ENCODE results near the gene MED15.
"Not testable (repeated sequence)": the region's sequence is repeated elsewhere in the genome, so short reads cannot be mapped to it uniquely, and the experiment has no call there.

Gene MED15

GRCh38 chr22:20484948-20485683, 22.3 kb upstream of the MED15 start:
- DNase-seq, result no peak

GRCh38 chr22:20486229-20486628, 21.2 kb upstream of the MED15 start:
- DNase-seq, result no peak

GRCh38 chr22:20487715-20488114, 19.7 kb upstream of the MED15 start:
- DNase-seq, result no peak

- DNase-seq, result no peak
Observed at GRCh38 chr22:20488946-20489345, 18.5 kb upstream of the MED15 start.

- no peak for DNase-seq
Observed at GRCh38 chr22:20490183-20490940, 17.0 kb upstream of the MED15 start.

- DNase-seq, result no peak
Observed at GRCh38 chr22:20490941-20491307, 16.5 kb upstream of the MED15 start.

GRCh38 chr22:20491346-20491745, 16.1 kb upstream of the MED15 start:
- DNase-seq, result no peak

GRCh38 chr22:20494978-20495860, 12.2 kb upstream of the MED15 start, which contains the start of gene KLHL22:
Gene KLHL22 (minus strand): TSS chr22:20495795. CDS start chr22:20489211, 6,584 bp downstream.
- peak in 1 of 2 donors; percentile 12 for DNase-seq

GRCh38 chr22:20495861-20496681, 11.3 kb upstream of the MED15 start:
- DNase-seq, result peak; percentile 89 to 93

GRCh38 chr22:20497426-20497825, 10.0 kb upstream of the MED15 start:
- DNase-seq, result no peak

- no peak for DNase-seq
Observed at GRCh38 chr22:20498913-20499312, 8.5 kb upstream of the MED15 start.

- no peak for DNase-seq
Observed at GRCh38 chr22:20499769-20500168, 7.6 kb upstream of the MED15 start.

GRCh38 chr22:20503816-20504215, 3.6 kb upstream of the MED15 start:
- DNase-seq, result no peak

GRCh38 chr22:20504293-20504922, 3.0 kb upstream of the MED15 start:
- not testable (repeated sequence) for DNase-seq

GRCh38 chr22:20506543-20507252, 712 bp upstream of the MED15 start:
- no peak for DNase-seq

GRCh38 chr22:20508067-20508755, 801 bp downstream of the MED15 start:
- not testable (repeated sequence) for DNase-seq

- DNase-seq, result no peak
Observed at GRCh38 chr22:20508815-20509271, 1.4 kb downstream of the MED15 start.

GRCh38 chr22:20509344-20510047, 2.1 kb downstream of the MED15 start:
- peak; percentile 59 to 73 for DNase-seq

GRCh38 chr22:20510811-20511577, 3.6 kb downstream of the MED15 start:
- no peak for DNase-seq
